Suprapubic skin (tissue), 4 donors: ENCODE measurements around the gene CD151. TPM values are rescaled to one million over a fixed set of nuclear protein-coding genes. Genes with fewer than 3 reads are reported as not detected.

ENCODE experiments used
- DNase-seq, 2 donors: peaks; one replicate each; pipeline ENCODE4 v3.0.0-alpha.2; 2019; ENCODE audit warnings: low spot score in 2 of 2
- H3K27ac ChIP-seq: fragments of 200-600 bp; sonication (generic); one replicate; pipeline ENCODE4 v1.5.1; 2019
- H3K27me3 ChIP-seq: fragments of 200-600 bp; sonication (generic); one replicate; pipeline ENCODE4 v1.5.1; 2019
- H3K36me3 ChIP-seq: fragments of 200-600 bp; sonication (generic); one replicate; pipeline ENCODE4 v1.5.1; 2019
- H3K4me1 ChIP-seq: fragments of 200-600 bp; sonication (generic); one replicate; pipeline ENCODE4 v1.5.1; 2019
- H3K4me3 ChIP-seq: fragments of 200-600 bp; sonication (generic); one replicate; pipeline ENCODE4 v1.5.1; 2019; ENCODE audit warnings: mild to moderate bottlenecking
- H3K9me3 ChIP-seq: fragments of 200-600 bp; sonication (generic); one replicate; pipeline ENCODE4 v1.5.1; 2019
- EP300 ChIP-seq: sonication (generic); formaldehyde crosslinking; IDR thresholded peaks from one replicate; pipeline ENCODE4 v1.6.1; 2017; ENCODE audit warnings: antibody characterized with exemption
- POLR2A ChIP-seq, 2 donors: fragments of 450-650 bp; IDR thresholded peaks; one replicate each; pipeline ENCODE4 v1.6.1; 2017; ENCODE audit warnings: antibody characterized with exemption in 2 of 2, mild to moderate bottlenecking in 2 of 2, moderate library complexity in 2 of 2
- POLR2AphosphoS5 ChIP-seq, 3 donors: sonication (generic); formaldehyde crosslinking; IDR thresholded peaks; one replicate each; pipeline ENCODE4 v1.6.1; 2017; ENCODE audit warnings: antibody characterized with exemption in 3 of 3
- WGBS: methylation state at CpG from one replicate; pipeline ENCODE4 v1.1.5; 2018; 5-methylcytosine and 5-hydroxymethylcytosine counted together
- total RNA-seq, 4 donors: library from RNA; depleted of rRNA; stranded (reverse); fragments of >200 nt; gene quantifications; one replicate each; pipeline ENCODE4 v1.1.0, GENCODE V29; 2016
- TF ChIP-seq, protein P1 (sequence below), 2 donors: fragments of 200-600 bp in 1 of 2; fragments of 450-650 bp in 1 of 2; sonication (generic) in 1 of 2; IDR thresholded peaks; one replicate each; pipeline ENCODE4 v1.5.1; 2016 to 2019; ENCODE audit warnings: antibody characterized with exemption in 2 of 2, mild to moderate bottlenecking in 1 of 2, moderate library complexity in 1 of 2

Gene CD151
- total RNA-seq, 4 donors from 2014 or later: 108 to 162 (median 150) TPM

DNA sequence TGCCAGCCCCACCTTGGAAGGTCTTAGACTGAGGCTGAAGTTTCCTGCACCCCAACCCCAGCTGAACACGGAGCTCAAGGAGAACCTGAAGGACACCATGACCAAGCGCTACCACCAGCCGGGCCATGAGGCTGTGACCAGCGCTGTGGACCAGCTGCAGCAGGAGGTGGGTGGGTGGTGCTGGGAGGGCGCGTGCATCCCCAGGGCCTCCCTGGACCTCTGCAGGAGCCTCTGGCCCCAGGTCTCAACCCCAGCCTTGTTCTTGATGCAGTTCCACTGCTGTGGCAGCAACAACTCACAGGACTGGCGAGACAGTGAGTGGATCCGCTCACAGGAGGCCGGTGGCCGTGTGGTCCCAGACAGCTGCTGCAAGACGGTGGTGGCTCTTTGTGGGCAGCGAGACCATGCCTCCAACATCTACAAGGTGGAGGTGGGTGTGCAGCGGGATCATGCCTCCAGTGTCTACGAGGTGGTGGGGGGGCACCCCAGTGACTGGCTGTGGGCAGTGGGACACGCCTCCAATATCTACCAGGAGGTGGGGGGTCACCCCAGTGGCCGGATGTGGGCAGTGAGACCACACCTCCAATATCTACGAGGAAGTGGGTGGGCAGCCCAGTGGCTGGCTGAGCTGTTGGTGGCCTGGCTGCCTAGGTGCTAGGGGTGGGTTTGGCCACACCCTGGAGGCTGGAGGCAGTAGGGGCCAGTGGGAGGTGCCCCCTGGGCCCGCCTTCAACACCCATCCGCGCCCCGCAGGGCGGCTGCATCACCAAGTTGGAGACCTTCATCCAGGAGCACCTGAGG lies 4.6 kb downstream of the CD151 start:
- Histone ChIP-seq H3K27me3 (no peaks in the 10 kb centered on the region), H3K4me1 (peaks cover 63% of the 10 kb centered on the region), H3K9me3 (no peaks in the 10 kb centered on the region), H3K27ac (no peak overlapping the region), H3K36me3 (peaks cover 44% of the 10 kb centered on the region), H3K4me3 (no peak overlapping the region)
- no peak for DNase-seq
- TF ChIP-seq POLR2A (IDR thresholded peaks at IDR 0.05) (no peak), EP300 (no peak), POLR2AphosphoS5 (IDR thresholded peaks at IDR 0.05) (no peak)
- TF ChIP-seq, protein P1, sequence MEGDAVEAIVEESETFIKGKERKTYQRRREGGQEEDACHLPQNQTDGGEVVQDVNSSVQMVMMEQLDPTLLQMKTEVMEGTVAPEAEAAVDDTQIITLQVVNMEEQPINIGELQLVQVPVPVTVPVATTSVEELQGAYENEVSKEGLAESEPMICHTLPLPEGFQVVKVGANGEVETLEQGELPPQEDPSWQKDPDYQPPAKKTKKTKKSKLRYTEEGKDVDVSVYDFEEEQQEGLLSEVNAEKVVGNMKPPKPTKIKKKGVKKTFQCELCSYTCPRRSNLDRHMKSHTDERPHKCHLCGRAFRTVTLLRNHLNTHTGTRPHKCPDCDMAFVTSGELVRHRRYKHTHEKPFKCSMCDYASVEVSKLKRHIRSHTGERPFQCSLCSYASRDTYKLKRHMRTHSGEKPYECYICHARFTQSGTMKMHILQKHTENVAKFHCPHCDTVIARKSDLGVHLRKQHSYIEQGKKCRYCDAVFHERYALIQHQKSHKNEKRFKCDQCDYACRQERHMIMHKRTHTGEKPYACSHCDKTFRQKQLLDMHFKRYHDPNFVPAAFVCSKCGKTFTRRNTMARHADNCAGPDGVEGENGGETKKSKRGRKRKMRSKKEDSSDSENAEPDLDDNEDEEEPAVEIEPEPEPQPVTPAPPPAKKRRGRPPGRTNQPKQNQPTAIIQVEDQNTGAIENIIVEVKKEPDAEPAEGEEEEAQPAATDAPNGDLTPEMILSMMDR (IDR thresholded peaks at IDR 0.05): no peak
- WGBS: 85% methylated on average over 10 of the region's 22 CpGs

- H3K27ac ChIP-seq: no peak overlapping the region
- no peaks in the 10 kb centered on the region for H3K27me3 ChIP-seq
- H3K9me3 ChIP-seq: no peaks in the 10 kb centered on the region
- H3K4me1 ChIP-seq: peaks cover 61% of the 10 kb centered on the region
- H3K36me3 ChIP-seq: peaks cover 44% of the 10 kb centered on the region
- no peak overlapping the region for H3K4me3 ChIP-seq
- DNase-seq: no peak
- no CpG with 5 or more reads among the region's 8 CpGs for WGBS
- TF ChIP-seq POLR2AphosphoS5 (IDR thresholded peaks at IDR 0.05) (no peak), POLR2A (IDR thresholded peaks at IDR 0.05) (no peak), EP300 (no peak)
- TF ChIP-seq, protein P1 (IDR thresholded peaks at IDR 0.05): no peak
Measured at GRCh38 chr11:837990-838307, 5.2 kb downstream of the CD151 start.

- H3K27ac ChIP-seq: no peak overlapping the region
- H3K27me3 ChIP-seq: no peaks in the 10 kb centered on the region
- WGBS: 34% methylated on average over 11 of the region's 17 CpGs
- no peak overlapping the region for H3K4me3 ChIP-seq
- H3K9me3 ChIP-seq: no peaks in the 10 kb centered on the region
- H3K4me1 ChIP-seq: peaks cover 61% of the 10 kb centered on the region
- DNase-seq: no peak
- TF ChIP-seq POLR2A (IDR thresholded peaks at IDR 0.05): no peak
- TF ChIP-seq, protein P1 (IDR thresholded peaks at IDR 0.05): peak in 1 of 2 donors; percentile 14
- H3K36me3 ChIP-seq: peaks cover 44% of the 10 kb centered on the region
Measured at GRCh38 chr11:838441-839279, 5.9 kb downstream of the CD151 start.

GRCh38 chr11:839280-839623 lies 6.5 kb downstream of the CD151 start:
- no peaks in the 10 kb centered on the region for H3K9me3 ChIP-seq
- no peaks in the 10 kb centered on the region for H3K27me3 ChIP-seq
- no peak overlapping the region for H3K4me3 ChIP-seq
- DNase-seq: no peak
- peaks cover 61% of the 10 kb centered on the region for H3K4me1 ChIP-seq
- WGBS: 90% methylated on average over 4 of the region's 5 CpGs
- H3K36me3 ChIP-seq: peaks cover 44% of the 10 kb centered on the region
- no peak for TF ChIP-seq EP300
- TF ChIP-seq POLR2AphosphoS5 (IDR thresholded peaks at IDR 0.05): no peak
- TF ChIP-seq, protein P1 (IDR thresholded peaks at IDR 0.05): no peak
- H3K27ac ChIP-seq: no peak overlapping the region

- no peak for TF ChIP-seq EP300
- no peak for TF ChIP-seq POLR2AphosphoS5 (IDR thresholded peaks at IDR 0.05)
- no peak for TF ChIP-seq POLR2A (IDR thresholded peaks at IDR 0.05)
- TF ChIP-seq, protein P1 (IDR thresholded peaks at IDR 0.05): no peak
- no peaks in the 10 kb centered on the region for H3K9me3 ChIP-seq
- H3K27me3 ChIP-seq: no peaks in the 10 kb centered on the region
- peak overlapping the region; percentile 87 for H3K4me3 ChIP-seq
- 73% methylated on average over 16 of the region's 25 CpGs for WGBS
- H3K27ac ChIP-seq: no peak overlapping the region
- peaks cover 61% of the 10 kb centered on the region for H3K4me1 ChIP-seq
- DNase-seq: no peak
- H3K36me3 ChIP-seq: peaks cover 44% of the 10 kb centered on the region
Measured at GRCh38 chr11:839875-840617, 7.3 kb downstream of the CD151 start.
